Endothelial cell of umbilical vein (primary cell): ENCODE measurements around the gene HSPB3. TPM values are rescaled to one million over a fixed set of nuclear protein-coding genes. Genes with fewer than 3 reads are reported as not detected.
"Not testable (repeated sequence)": the region's sequence is repeated elsewhere in the genome, so short reads cannot be mapped to it uniquely, and the experiment has no call there.

Experiments
- BruUV-seq: library from RNA; stranded (reverse); fragments of 400-500 nt; replicated peaks from 2 replicates; lab custom pipeline; 2021; lab: Mats Ljungman, UMichigan
- CTCF ChIA-PET: fragments of 300-600, 350-600 bp; sonication (Branson Sonifier 250); formaldehyde crosslinking; loops from one replicate; lab custom pipeline; 2021; ENCODE audit warnings: antibody characterized with exemption, inconsistent platforms; lab: Charles Lee
- POLR2A ChIA-PET: fragments of 300-600, 350-600 bp; sonication (Branson Sonifier 250); formaldehyde crosslinking; loops from one replicate; lab custom pipeline; 2021; ENCODE audit warnings: antibody characterized with exemption, inconsistent platforms; lab: Charles Lee
- DNase-seq: peaks from one replicate; pipeline ENCODE4 v3.0.0-alpha.2; 2011; ENCODE audit warnings: low read depth, low spot score
- FAIRE-seq: peaks from 2 replicates; lab custom pipeline; 2011; peaks lifted over from hg19 to GRCh38; lab: Jason Lieb, UNC
- H2AFZ ChIP-seq: 2 replicates; pipeline ENCODE4 v1.6.0; 2012; ENCODE audit warnings: low read depth, low read length, control low read depth, inconsistent platforms
- H3K27ac ChIP-seq: 2 replicates; pipeline ENCODE4 v1.5.1; 2011; ENCODE audit warnings: low read depth, mild to moderate bottlenecking, control low read depth, low read length, moderate library complexity; ENCODE audit not compliant: insufficient read depth
- H3K27me3 ChIP-seq, 2 experiments: 2 replicates each; pipeline versions ENCODE4 v1.6.0 to v1.6.1; 2011; ENCODE audit warnings: low read length in 2 of 2, mixed read lengths in 1 of 2; ENCODE audit not compliant: control insufficient read depth in 2 of 2, insufficient read depth in 2 of 2
- H3K36me3 ChIP-seq, 2 experiments: 2 replicates in 1 of 2; 3 replicates in 1 of 2; pipeline ENCODE4 v1.5.1; 2011; ENCODE audit warnings: low read length in 2 of 2, mild to moderate bottlenecking in 1 of 2, moderate library complexity in 1 of 2; ENCODE audit not compliant: control insufficient read depth in 2 of 2, insufficient read depth in 2 of 2; ENCODE audit errors: extremely low read depth in 1 of 2
- H3K4me1 ChIP-seq: 3 replicates; pipeline ENCODE4 v1.5.1; 2011; ENCODE audit warnings: mild to moderate bottlenecking, low read length; ENCODE audit not compliant: control insufficient read depth, insufficient read depth; ENCODE audit errors: extremely low read depth
- H3K4me2 ChIP-seq: 2 replicates; pipeline ENCODE4 v1.6.1; 2011; ENCODE audit warnings: low read length, control low read depth, mixed read lengths; ENCODE audit not compliant: insufficient read depth
- H3K4me3 ChIP-seq, 3 experiments: fragments of 200-600 bp in 1 of 3; sonication (generic), shearing (Covaris generic) in 1 of 3; replicated peaks in 1 of 3; 2 replicates each; pipeline ENCODE4 v1.5.1; 2011 to 2016; ENCODE audit warnings: control low read depth in 3 of 3, low read length in 3 of 3, mild to moderate bottlenecking in 2 of 3, inconsistent platforms in 1 of 3, low read depth in 1 of 3, moderate library complexity in 1 of 3; ENCODE audit not compliant: insufficient read depth in 1 of 3
- H3K79me2 ChIP-seq: 2 replicates; pipeline ENCODE4 v1.6.0; 2012; ENCODE audit warnings: low read length, inconsistent platforms; ENCODE audit not compliant: control insufficient read depth, insufficient read depth
- H3K9ac ChIP-seq: replicated peaks from 2 replicates; pipeline ENCODE3; 2011; ENCODE audit warnings: low read length, control low read depth; ENCODE audit not compliant: insufficient read depth; ENCODE audit errors: extremely low read depth
- H3K9me1 ChIP-seq: replicated peaks from 3 replicates; pipeline ENCODE4 v1.6.0; 2011; ENCODE audit warnings: mild to moderate bottlenecking, low read length; ENCODE audit not compliant: control insufficient read depth, insufficient read depth; ENCODE audit errors: extremely low read depth
- H3K9me3 ChIP-seq: replicated peaks from 2 replicates; pipeline ENCODE4 v1.5.1; 2012; ENCODE audit warnings: low read length, inconsistent platforms; ENCODE audit not compliant: control insufficient read depth, insufficient read depth
- H4K20me1 ChIP-seq: replicated peaks from 2 replicates; pipeline ENCODE3; 2011; ENCODE audit warnings: mild to moderate bottlenecking, low read length; ENCODE audit not compliant: control insufficient read depth, insufficient read depth; ENCODE audit errors: extremely low read depth
- dilution Hi-C: fragments of 300-500 bp; cut with MboI; formaldehyde crosslinking; loops from one replicate; pipeline ENCODE4 v1.15.0; 2019; ENCODE audit warnings: low sequenced_read_pairs; ENCODE audit not compliant: extremely low pct_ligation_motif_present
- intact Hi-C: fragments of 100-400 bp; cut with micrococcal nuclease; formaldehyde crosslinking; loops from one replicate; pipeline ENCODE4 v1.10.0; 2022
- polyA plus RNA-seq, 4 experiments: library from polyadenylated mRNA; depleted of rRNA in 3 of 4; stranded (reverse) in 3 of 4; unstranded in 1 of 4; fragments of >200 nt; gene quantifications; 2 replicates each; pipeline versions ENCODE4 v1.2.1 to v1.2.3, GENCODE V29; 2011 to 2012; ENCODE audit warnings: missing spikeins in 1 of 4
- total RNA-seq: library from RNA; stranded (reverse); gene quantifications from 2 replicates; pipeline ENCODE4 v1.2.3, GENCODE V29; 2021
- TF ChIP-seq, protein P1 (sequence below), 2 donors: IDR thresholded peaks; 1 replicate in 1 of 2; 2 replicates in 1 of 2; pipeline ENCODE4 v1.5.1; 2011; ENCODE audit warnings: low read length in 2 of 2, mild to moderate bottlenecking in 2 of 2, moderate library complexity in 2 of 2, control low read depth in 1 of 2, inconsistent platforms in 1 of 2, low read depth in 1 of 2; ENCODE audit not compliant: insufficient read depth in 1 of 2; ENCODE audit errors: extremely low read depth in 1 of 2

HSPB3 gene
- total and polyA plus RNA-seq, 2 donors (not counting 3 experiments of a cell fraction or from before 2014, with no cell fraction given), result not detected

DNA sequence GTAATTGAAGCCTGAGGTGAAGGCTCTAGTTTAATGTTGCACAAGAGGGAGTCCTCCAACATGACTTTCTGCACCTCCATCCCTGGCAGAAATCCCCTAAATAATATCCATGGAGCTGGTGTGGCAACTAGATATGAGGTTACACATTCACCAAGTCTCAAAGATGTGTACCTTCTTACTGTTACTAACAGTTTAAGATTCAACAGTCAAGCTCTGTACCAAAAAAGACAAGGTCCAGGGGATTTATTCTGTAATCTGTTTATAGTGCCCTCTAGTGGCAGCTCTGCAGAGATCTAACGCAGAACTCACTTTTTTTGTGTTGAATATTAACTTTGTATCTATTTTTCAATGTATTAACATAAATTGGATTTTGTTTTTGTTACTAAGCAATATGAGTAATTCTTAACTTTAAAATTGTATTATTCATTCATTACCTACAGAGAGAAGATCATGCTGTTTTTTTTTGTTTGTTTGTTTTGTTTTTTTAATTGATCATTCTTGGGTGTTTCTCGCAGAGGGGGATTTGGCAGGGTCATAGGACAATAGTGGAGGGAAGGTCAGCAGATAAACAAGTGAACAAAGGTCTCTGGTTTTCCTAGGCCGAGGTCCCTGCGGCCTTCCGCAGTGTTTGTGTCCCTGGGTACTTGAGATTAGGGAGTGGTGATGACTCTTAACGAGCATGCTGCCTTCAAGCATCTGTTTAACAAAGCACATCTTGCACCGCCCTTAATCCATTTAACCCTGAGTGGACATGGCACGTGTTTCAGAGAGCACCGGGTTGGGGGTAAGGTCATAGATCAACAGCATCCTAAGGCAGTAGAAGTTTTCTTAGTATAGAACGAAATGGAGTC lies 35.7 kb upstream of the HSPB3 start:
- H2AFZ ChIP-seq, H3K4me3 ChIP-seq, H3K4me1 ChIP-seq, BruUV-seq, H3K79me2 ChIP-seq, H3K9ac ChIP-seq, H3K36me3 ChIP-seq, H3K9me1 ChIP-seq, H3K27ac ChIP-seq, dilution Hi-C loops, H3K9me3 ChIP-seq, H4K20me1 ChIP-seq, H3K4me2 ChIP-seq: not testable (repeated sequence)
- DNase-seq, result peak; percentile 51
- ChIA-PET CTCF (interaction anchor here (0.6 to 1.9 kb wide), 45 partner anchors 10 to 1171 kb away, joined by 3 to 151 read pairs (median 4); partner anchors contain the start of genes ARL15, GPX8 and HSPB3), POLR2A (interaction anchor here (1.1 kb wide), 1 partner anchor 109 kb away, joined by 4 read pairs; the partner anchor contains the start of gene ARL15)
- peaks cover 9 to 14% of the 10 kb centered on the region in 2 experiments for H3K27me3 ChIP-seq
- TF ChIP-seq, protein P1, sequence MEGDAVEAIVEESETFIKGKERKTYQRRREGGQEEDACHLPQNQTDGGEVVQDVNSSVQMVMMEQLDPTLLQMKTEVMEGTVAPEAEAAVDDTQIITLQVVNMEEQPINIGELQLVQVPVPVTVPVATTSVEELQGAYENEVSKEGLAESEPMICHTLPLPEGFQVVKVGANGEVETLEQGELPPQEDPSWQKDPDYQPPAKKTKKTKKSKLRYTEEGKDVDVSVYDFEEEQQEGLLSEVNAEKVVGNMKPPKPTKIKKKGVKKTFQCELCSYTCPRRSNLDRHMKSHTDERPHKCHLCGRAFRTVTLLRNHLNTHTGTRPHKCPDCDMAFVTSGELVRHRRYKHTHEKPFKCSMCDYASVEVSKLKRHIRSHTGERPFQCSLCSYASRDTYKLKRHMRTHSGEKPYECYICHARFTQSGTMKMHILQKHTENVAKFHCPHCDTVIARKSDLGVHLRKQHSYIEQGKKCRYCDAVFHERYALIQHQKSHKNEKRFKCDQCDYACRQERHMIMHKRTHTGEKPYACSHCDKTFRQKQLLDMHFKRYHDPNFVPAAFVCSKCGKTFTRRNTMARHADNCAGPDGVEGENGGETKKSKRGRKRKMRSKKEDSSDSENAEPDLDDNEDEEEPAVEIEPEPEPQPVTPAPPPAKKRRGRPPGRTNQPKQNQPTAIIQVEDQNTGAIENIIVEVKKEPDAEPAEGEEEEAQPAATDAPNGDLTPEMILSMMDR (IDR thresholded peaks at IDR 0.05; ENCODE audit: extremely low read depth in 1 of 2, insufficient read depth in 1 of 2, low read depth in 1 of 2, low read length in 2 of 2), result peak; percentile 54 to 67
- peak; percentile 88 for FAIRE-seq
- intact Hi-C loops, result loop anchor here (1.0 kb wide), 2 partner anchors 109 to 176 kb away; partner anchors contain the start of gene ARL15

DNA sequence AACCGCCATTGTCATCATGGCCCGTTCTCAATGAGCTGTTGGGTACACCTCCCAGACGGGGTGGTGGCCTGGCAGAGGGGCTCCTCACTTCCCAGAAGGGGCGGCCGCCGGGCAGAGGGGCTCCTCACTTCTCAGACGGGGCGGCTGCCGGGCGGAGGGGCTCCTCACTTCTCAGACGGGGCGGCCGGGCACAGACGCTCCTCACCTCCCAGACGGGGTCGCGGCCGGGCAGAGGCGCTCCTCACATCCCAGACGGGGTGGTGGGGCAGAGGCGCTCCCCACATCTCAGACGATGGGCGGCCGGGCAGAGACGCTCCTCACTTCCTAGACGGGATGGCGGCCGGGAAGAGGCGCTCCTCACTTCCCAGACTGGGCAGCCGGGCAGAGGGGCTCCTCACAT lies 35.0 kb upstream of the HSPB3 start:
- POLR2A ChIA-PET, H3K79me2 ChIP-seq, intact Hi-C loops, H3K4me2 ChIP-seq, DNase-seq, dilution Hi-C loops, H2AFZ ChIP-seq, H3K4me3 ChIP-seq, H4K20me1 ChIP-seq, H3K27ac ChIP-seq, H3K4me1 ChIP-seq, H3K36me3 ChIP-seq, FAIRE-seq, H3K9me3 ChIP-seq, H3K9me1 ChIP-seq, H3K9ac ChIP-seq, BruUV-seq: not testable (repeated sequence)
- H3K27me3 ChIP-seq, result peaks cover 11 to 14% of the 10 kb centered on the region in 2 experiments
- CTCF ChIA-PET, result interaction anchor here (1.9 kb wide), 1 partner anchor 739 kb away, joined by 5 read pairs; the partner anchor contains the start of gene GPX8
